Endometrial microvascular endothelial cells (primary cell): ENCODE measurements around the gene HNRNPF. TPM values are rescaled to one million over a fixed set of nuclear protein-coding genes. Genes with fewer than 3 reads are reported as not detected.
"Not testable (repeated sequence)": the region's sequence is repeated elsewhere in the genome, so short reads cannot be mapped to it uniquely, and the experiment has no call there.

ENCODE experiments used
- in situ Hi-C: cut with HindIII; loops from 2 replicates; pipeline ENCODE4 v1.10.0; 2017; ENCODE audit warnings: low sequenced_read_pairs, low pct_unique_long_range_greater_than_20kb; ENCODE audit errors: inconsistent ontology term
- total RNA-seq: library from RNA; depleted of rRNA; stranded (reverse); fragments of >200 nt; gene quantifications from one replicate; pipeline ENCODE4 v1.2.3, GENCODE V29; 2015; ENCODE audit errors: inconsistent ontology term

Gene HNRNPF
- total RNA-seq, 1 donor from 2014 or later, result 235 TPM

GRCh38 chr10:43426476-43426875, 17.5 kb upstream of the HNRNPF start:
- in situ Hi-C loops, result not testable (repeated sequence)

DNA sequence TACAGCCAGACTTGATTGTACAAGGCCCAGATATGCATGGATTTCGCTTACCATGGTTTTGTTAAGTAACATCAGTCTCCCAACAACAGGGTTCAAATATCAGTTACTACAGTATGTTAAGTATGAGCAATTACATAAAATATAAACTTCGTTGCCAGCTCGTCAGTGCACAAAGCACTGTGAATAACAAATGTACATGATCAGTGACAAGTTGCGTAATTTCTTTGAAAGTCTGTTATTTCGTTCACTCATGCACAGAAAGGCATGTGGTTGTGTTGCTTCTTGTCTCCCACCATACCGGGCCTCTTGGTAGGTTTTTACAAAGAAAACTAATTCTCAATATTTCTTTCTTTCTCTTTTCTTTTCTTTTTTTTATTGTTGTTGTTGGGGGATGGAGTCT, 15.4 kb upstream of the HNRNPF start:
- in situ Hi-C loops, result no loop called here

- in situ Hi-C loops, result not testable (repeated sequence)
Observed at GRCh38 chr10:43421944-43422343, 13.0 kb upstream of the HNRNPF start.

DNA sequence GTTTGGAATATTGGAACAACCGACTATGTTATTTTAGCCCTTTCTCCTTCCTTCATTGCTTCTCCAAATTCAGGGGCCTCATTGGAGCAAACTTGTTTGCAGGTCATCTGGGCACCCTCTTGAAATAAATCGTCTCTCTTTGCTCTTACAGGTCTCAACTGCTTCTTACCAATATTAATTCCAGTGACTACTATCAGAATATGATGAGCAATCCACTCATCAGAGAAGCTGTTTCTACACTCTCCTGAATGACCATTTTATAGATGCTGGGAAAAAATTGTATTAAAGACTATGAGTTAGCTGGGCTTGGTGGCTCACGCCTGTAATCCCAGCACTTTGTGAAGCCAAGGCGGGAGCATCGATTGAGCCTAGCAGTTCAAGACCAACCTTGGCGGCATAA, 12.5 kb upstream of the HNRNPF start:
- in situ Hi-C loops, result no loop called here

DNA sequence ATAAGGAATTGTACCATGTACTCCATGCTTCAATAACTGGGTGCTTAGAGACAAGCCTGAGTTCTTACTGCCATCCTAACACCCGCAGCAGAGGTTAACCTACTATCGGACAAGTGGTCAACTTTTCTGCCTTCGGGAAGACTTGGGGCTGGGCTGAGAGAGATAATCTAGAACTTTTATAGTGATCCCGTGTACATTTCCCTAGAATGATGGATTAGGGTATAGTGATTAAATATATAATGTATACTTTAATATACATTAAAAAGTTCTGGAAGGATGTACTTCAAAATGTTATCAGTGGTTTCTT, 12.2 kb upstream of the HNRNPF start:
- in situ Hi-C loops, result no loop called here

GRCh38 chr10:43420369-43421200, 11.6 kb upstream of the HNRNPF start:
- in situ Hi-C loops, result no loop called here

DNA sequence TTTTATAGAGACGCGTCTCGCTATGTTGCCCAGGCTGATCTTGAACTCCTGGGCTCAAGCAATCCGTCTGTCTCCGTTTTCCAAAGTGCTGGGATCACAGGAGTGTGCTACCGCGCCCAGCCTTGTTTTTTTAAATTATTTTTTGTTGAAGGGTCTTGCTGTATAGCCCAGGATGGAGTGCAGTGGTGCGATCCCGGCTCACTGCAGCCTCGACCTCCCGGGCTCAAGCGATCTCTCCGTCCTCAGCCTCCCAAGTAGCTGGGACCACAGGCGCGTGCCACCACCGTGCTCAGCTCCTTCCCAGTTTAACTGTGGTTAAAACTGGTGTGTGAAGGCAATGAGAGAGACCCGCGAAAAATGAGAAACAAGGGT, 11.0 kb upstream of the HNRNPF start:
- in situ Hi-C loops, result no loop called here

DNA sequence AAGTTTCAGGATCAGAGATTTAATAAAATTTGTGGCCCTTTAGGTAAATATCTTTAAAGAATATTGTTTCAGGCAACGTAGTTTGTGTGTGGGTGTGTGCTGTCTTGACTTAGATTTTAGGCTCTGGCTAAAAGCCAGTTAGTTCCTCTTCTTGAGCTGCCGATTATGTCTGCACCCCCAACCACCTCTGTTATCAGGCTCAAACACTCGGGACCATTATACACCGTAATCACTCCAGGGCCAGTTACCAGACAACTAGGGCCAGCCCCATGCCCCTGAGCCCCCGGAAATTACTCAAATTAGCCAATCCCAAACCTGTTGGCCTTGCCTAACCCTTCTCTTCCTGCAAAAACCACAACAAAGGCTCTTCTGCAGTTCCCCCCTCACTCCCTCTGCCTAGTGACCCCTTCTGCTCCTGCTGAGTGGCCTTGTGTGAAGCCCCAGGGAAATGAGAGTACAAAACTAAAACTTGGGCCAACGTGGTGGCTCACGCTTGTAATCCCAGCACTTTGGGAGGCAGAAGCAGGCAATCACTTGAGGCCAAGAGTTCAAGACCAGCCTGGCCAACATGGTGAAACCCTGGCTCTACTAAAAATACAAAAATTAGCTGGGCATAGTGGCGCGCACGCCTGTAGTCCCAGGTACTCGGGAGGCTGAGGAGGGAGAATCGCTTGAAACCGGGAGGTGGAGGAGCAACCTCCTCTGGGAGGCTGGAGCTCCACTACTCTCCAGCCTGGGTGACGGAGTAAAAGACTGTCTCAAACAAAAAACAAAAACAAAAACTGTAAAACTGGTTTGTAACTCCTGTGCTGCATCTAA, 9.2 kb upstream of the HNRNPF start:
- in situ Hi-C loops, result no loop called here

- in situ Hi-C loops, result no loop called here
Observed at GRCh38 chr10:43415544-43415943, 6.6 kb upstream of the HNRNPF start.

DNA sequence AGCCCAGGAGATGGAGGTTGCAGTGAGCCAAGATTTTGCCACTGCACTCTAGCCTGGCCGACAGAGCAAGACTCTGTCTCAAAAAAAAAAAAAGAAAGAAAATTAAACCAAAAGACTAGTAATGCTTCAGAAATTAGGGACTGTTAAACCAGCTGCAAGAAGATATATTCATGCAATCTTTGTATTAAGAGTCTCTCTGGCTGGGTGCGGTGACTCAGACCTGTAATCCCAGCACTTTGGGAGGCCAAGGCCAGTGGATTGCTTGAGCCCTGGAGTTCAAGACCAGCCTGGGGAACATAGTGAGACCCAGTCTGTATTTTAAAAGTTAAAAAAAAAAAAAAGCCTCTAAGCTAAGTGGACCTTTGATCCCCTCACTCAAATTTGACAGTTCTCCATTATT, 2.5 kb upstream of the HNRNPF start:
- in situ Hi-C loops, result no loop called here

DNA sequence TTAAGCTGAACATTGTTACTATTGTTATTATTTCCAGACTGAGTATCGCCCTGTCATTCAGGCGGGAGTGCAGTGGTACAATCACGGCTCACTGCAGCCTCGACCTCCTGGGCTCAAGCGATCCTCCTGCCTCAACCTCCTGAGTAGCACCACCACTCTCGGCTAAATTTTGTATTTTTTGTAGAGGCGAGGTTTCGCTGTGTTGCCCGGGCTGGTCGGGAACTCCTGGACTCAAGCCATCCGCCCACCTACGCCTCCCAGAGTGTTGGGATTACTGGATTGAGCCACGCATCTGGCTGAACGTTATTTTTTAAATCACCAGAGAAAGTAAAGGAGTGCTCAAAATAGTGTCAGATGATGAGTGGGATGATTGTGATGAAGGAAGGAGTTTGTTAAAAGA, 1.4 kb upstream of the HNRNPF start:
- in situ Hi-C loops, result no loop called here

DNA sequence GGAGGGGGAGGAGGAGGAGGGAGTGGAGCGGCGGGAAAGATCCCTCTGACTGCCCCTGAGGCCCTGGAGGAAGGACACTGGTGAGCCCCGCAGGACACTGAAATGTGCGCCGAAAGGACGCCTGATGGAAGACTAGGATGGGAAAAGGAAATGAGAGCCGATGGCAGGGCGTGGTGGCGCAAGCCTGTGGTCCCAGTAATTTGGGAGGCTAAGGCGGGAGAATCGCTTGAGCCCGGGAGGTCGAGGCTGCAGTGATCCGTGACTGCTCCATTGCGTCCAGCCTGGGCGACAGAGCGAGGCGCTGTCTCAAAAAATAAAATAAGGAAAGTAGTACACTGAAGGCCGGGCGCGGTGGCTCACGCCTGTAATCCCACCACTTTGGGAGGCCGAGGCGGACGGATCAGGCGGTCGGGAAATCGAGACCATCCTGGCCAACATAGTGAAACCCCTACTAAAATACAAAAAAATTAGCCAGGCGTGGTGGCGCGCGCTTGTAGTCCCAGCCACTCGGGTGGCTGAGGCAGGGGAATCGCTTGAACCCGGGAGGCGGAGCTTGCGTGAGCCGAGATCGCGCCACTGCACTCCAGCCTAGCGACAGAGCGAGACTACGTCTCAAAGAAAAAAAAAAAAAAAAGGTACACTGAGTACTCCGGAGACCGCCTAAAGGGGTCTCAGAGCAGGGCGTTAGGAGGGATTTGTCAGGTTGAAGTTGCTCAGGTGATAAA, 561 bp upstream of the HNRNPF start:
- in situ Hi-C loops, result no loop called here

GRCh38 chr10:43408331-43408709, 666 bp downstream of the HNRNPF start:
- in situ Hi-C loops, result no loop called here

- in situ Hi-C loops, result no loop called here
Observed at GRCh38 chr10:43407576-43408330, 1.2 kb downstream of the HNRNPF start.

DNA sequence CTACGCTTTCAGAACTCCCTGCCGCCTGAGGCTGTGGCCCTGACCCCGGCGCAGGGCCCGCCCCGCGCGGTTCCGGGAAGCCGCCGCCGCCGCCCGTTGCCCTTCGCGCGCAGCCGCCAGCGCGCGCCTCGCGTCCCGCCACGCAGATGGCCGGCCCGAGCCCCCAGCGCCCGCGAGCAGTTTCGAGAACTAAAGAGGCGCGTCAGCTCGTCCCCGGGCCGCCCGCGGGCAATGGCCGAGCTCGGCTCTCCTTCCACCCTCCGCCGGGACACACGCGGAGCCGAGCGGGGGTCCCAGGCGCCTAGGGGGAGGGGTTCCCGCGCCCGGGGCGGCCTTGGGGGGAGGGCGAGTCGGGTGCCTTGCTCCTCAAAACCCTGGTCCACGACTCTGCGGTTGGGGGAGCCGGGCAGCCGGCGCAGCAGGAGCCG, 1.8 kb downstream of the HNRNPF start:
- in situ Hi-C loops, result no loop called here

GRCh38 chr10:43404704-43405084, 4.3 kb downstream of the HNRNPF start:
- in situ Hi-C loops, result no loop called here

DNA sequence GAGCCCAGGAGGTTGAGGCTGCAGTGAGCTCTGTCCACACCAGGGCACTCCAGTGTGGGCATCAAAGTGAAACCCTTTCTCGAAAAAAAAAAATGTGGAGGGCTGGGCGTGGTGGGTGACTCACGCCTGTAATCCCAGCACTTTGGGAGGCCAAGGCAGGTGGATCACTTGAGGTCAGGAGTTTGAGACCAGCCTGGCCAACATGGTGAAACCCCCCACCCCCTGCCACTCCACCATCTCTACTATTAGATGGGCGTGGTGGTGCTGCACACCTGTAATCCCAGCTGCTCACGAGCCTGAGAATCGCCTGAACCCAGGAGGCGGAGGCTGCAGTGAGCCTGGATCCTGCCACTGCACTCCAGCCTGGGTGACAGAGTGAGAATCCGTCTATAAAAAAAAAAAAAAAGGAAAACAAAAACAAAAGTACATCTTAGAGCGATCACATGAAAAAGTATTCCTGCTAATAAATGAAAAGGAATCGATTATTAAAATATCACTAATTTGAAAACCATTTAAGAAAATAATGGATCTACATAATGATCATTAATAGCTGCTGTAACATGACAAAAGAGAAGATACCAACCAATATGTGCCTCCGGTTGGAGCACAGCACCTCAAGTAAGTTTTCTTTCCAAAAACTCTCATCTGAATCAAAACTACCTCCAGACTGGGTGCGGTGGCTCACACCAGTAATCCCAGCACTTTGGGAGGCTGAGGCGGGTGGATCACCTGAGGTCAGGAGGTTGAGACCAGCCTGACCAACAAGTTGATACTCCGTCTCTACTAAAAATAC, 4.9 kb downstream of the HNRNPF start:
- in situ Hi-C loops, result no loop called here

- in situ Hi-C loops, result no loop called here
Observed at GRCh38 chr10:43402880-43403452, 6.0 kb downstream of the HNRNPF start.
